Astrocyte (in vitro differentiated cells and primary cell): ENCODE data around the gene KXD1.

Experiments
- EZH2 ChIP-seq: IDR thresholded peaks from 2 replicates; pipeline ENCODE4 v1.6.1; 2012; ENCODE audit warnings: mild to moderate bottlenecking, low read length, inconsistent platforms; ENCODE audit not compliant: insufficient read depth
- TF ChIP-seq, protein P1 (sequence below): IDR thresholded peaks from 2 replicates; pipeline ENCODE4 v1.5.1; 2011; ENCODE audit warnings: low read depth, mild to moderate bottlenecking, inconsistent platforms, low read length, moderate library complexity; ENCODE audit not compliant: insufficient read depth

DNA sequence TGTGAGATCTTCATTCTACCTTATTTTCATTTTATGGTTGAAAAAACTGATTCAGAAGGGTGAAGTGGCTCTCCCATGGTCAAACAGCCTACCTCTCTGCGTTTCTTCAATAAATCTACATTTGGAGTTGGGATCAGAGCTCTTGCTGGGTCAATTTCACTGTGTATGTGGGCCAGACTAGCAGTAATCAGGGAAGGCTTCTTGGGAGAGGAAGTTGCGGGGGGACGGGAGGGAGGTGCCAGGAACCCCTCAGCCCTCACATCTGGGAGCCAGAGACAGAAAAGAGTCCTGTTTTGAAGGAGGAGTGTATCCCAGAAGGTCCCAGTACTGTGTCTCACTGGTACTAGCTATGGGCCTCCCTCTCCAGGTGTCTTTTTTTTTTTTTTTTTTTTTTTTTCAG, 934 bp downstream of the KXD1 start:
- TF ChIP-seq, protein P1, sequence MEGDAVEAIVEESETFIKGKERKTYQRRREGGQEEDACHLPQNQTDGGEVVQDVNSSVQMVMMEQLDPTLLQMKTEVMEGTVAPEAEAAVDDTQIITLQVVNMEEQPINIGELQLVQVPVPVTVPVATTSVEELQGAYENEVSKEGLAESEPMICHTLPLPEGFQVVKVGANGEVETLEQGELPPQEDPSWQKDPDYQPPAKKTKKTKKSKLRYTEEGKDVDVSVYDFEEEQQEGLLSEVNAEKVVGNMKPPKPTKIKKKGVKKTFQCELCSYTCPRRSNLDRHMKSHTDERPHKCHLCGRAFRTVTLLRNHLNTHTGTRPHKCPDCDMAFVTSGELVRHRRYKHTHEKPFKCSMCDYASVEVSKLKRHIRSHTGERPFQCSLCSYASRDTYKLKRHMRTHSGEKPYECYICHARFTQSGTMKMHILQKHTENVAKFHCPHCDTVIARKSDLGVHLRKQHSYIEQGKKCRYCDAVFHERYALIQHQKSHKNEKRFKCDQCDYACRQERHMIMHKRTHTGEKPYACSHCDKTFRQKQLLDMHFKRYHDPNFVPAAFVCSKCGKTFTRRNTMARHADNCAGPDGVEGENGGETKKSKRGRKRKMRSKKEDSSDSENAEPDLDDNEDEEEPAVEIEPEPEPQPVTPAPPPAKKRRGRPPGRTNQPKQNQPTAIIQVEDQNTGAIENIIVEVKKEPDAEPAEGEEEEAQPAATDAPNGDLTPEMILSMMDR, result no peak
- no peak for TF ChIP-seq EZH2
